HepG2 (cell line): ENCODE measurements around the gene OBSL1. TPM values are rescaled to one million over a fixed set of nuclear protein-coding genes. Genes with fewer than 3 reads are reported as not detected.

Experiments
- ATAC-seq: fragments of 200-7000 bp; cut with Tn5 transposase; 3 replicates; pipeline ENCODE4 v1.9.1; 2020; ENCODE audit warnings: mild to moderate bottlenecking, moderate library complexity
- BruUV-seq: library from RNA; stranded (reverse); fragments of 400-500 nt; replicated peaks from 2 replicates; lab custom pipeline; 2021; lab: Mats Ljungman, UMichigan
- CTCF ChIA-PET: fragments of 300-600 bp; formaldehyde crosslinking; extraction: SDS; loops from one replicate; lab custom pipeline; 2021; ENCODE audit warnings: low total read pairs, inconsistent platforms, low intra/inter-chr PET ratio; lab: Yijun Ruan, JAX
- POLR2A ChIA-PET: fragments of 350-600 bp; sonication (Branson Sonifier 250); formaldehyde crosslinking; loops from one replicate; lab custom pipeline; 2020; ENCODE audit warnings: antibody characterized with exemption, inconsistent platforms; lab: Yijun Ruan, JAX
- DNase-seq: peaks from one replicate; pipeline ENCODE4 v3.0.0-alpha.2; 2015; ENCODE audit warnings: low spot score
- FAIRE-seq: peaks from 3 replicates; lab custom pipeline; 2011; peaks lifted over from hg19 to GRCh38; lab: Jason Lieb, UNC
- H2AFZ ChIP-seq: one replicate; pipeline ENCODE4 v1.6.1; 2011; ENCODE audit warnings: low read length, inconsistent platforms
- H3K27ac ChIP-seq: fragments of 300-600 bp; 3 replicates; pipeline ENCODE4 v1.8.0; 2011; ENCODE audit warnings: mixed run types, mild to moderate bottlenecking, mixed read lengths, low read length, inconsistent platforms; ENCODE audit not compliant: insufficient read depth; ENCODE audit errors: extremely low read length
- H3K27me3 ChIP-seq, 2 experiments: fragments of 200-600 bp in 1 of 2; 2 replicates in 1 of 2; 3 replicates in 1 of 2; pipeline versions ENCODE4 v1.6.0 to v1.8.0; 2011; ENCODE audit warnings: low read length in 2 of 2, mild to moderate bottlenecking in 2 of 2, moderate library complexity in 2 of 2, inconsistent platforms in 1 of 2; ENCODE audit not compliant: insufficient read depth in 2 of 2, control insufficient read depth in 1 of 2
- H3K36me3 ChIP-seq, 2 experiments: fragments of 200-600 bp in 1 of 2; replicated peaks in 1 of 2; 2 replicates in 1 of 2; 3 replicates in 1 of 2; pipeline versions ENCODE4 v1.5.1 to v1.8.0; 2011; ENCODE audit warnings: low read length in 2 of 2, inconsistent platforms in 1 of 2; ENCODE audit not compliant: insufficient read depth in 2 of 2, control insufficient read depth in 1 of 2
- H3K4me1 ChIP-seq: 2 replicates; pipeline ENCODE4 v1.5.1; 2012; ENCODE audit warnings: low read length, inconsistent platforms; ENCODE audit not compliant: insufficient read depth
- H3K4me2 ChIP-seq: 2 replicates; pipeline ENCODE4 v1.6.0; 2011; ENCODE audit warnings: low read depth, low read length, inconsistent platforms
- H3K4me3 ChIP-seq, 3 experiments: fragments of 200-600 bp in 1 of 3; sonication (generic), shearing (Covaris generic) in 1 of 3; replicated peaks in 1 of 3; 2 replicates each; pipeline ENCODE4 v1.5.1; 2011 to 2016; ENCODE audit warnings: low read length in 3 of 3, inconsistent platforms in 2 of 3, low read depth in 2 of 3, mild to moderate bottlenecking in 2 of 3, control low read depth in 1 of 3, mixed read lengths in 1 of 3; ENCODE audit not compliant: insufficient read depth in 1 of 3
- H3K79me2 ChIP-seq: one replicate; pipeline ENCODE4 v1.6.1; 2011; ENCODE audit warnings: low read length, inconsistent platforms; ENCODE audit not compliant: insufficient read depth
- H3K9ac ChIP-seq: 2 replicates; pipeline ENCODE4 v1.6.0; 2011; ENCODE audit warnings: mild to moderate bottlenecking, low read depth, low read length, inconsistent platforms; ENCODE audit not compliant: insufficient read depth
- H3K9me3 ChIP-seq: 2 replicates; pipeline ENCODE4 v1.5.1; 2012; ENCODE audit warnings: mild to moderate bottlenecking, low read length
- H4K20me1 ChIP-seq: 2 replicates; pipeline ENCODE4 v1.6.0; 2011; ENCODE audit warnings: inconsistent platforms, mild to moderate bottlenecking, low read length, moderate library complexity; ENCODE audit not compliant: insufficient read depth
- AGO2 ChIP-seq: fragments of 200-400 bp; formaldehyde crosslinking; optimal IDR thresholded peaks from 2 replicates; pipeline ENCODE3; 2017; ENCODE audit warnings: mild to moderate bottlenecking, low read depth, low read length, moderate library complexity
- RBFOX2 ChIP-seq: fragments of 200-400 bp; formaldehyde crosslinking; IDR thresholded peaks from 2 replicates; pipeline ENCODE4 v1.6.1; 2017; ENCODE audit warnings: low read depth, mild to moderate bottlenecking, low read length
- SATB2 ChIP-seq: sonication (generic); formaldehyde crosslinking; IDR thresholded peaks from 2 replicates; pipeline ENCODE4 v1.5.0; 2020; ENCODE audit warnings: missing genetic modification reagents
- ZNF30 ChIP-seq: sonication (generic); formaldehyde crosslinking; IDR thresholded peaks from 2 replicates; pipeline ENCODE4 v1.5.0; 2020; ENCODE audit warnings: mild to moderate bottlenecking, missing genetic modification reagents
- ZNF768 ChIP-seq: sonication (generic); formaldehyde crosslinking; IDR thresholded peaks from 2 replicates; pipeline ENCODE4 v1.4.0; 2020; ENCODE audit warnings: missing genetic modification reagents
- WGBS: methylation state at CpG from one replicate; pipeline ENCODE4 v1.1.6; 2017; ENCODE audit warnings: low lambda C conversion rate; 5-methylcytosine and 5-hydroxymethylcytosine counted together
- in situ Hi-C: cut with HindIII; loops from 2 replicates; pipeline ENCODE4 v1.10.0; 2017; ENCODE audit warnings: low pct_unique_long_range_greater_than_20kb; ENCODE audit not compliant: extremely low pct_ligation_motif_present
- intact Hi-C: fragments of 100-400 bp; cut with micrococcal nuclease; formaldehyde crosslinking; loops from one replicate; pipeline ENCODE4 v1.10.0; 2022; ENCODE audit not compliant: unreplicated experiment
- polyA plus RNA-seq, 8 experiments: library from polyadenylated mRNA; depleted of rRNA in 3 of 8; stranded (reverse) in 7 of 8; unstranded in 1 of 8; fragments of >200 nt; fragmentation: Illumina TruSeq in 4 of 8; extraction: Trizol in 4 of 8; gene quantifications; 2 replicates each; pipeline versions ENCODE4 v1.2.1 to v1.2.3, GENCODE V29; 2011 to 2016; ENCODE audit warnings: low read depth in 4 of 8, missing spikeins in 1 of 8, mixed read lengths in 1 of 8; ENCODE audit not compliant: insufficient read depth in 1 of 8
- total RNA-seq, 5 experiments: library from RNA; depleted of rRNA; stranded (reverse); fragments of >200 nt; fragmentation: Illumina TruSeq; extraction: Trizol; gene quantifications; 2 replicates each; pipeline ENCODE4 v1.2.3, GENCODE V29; 2016; ENCODE audit warnings: low read depth in 1 of 5
- TF ChIP-seq, protein P1 (sequence below): sonication (generic); formaldehyde crosslinking; IDR thresholded peaks from 2 replicates; pipeline ENCODE4 v1.9.0; 2022; ENCODE audit warnings: missing genetic modification reagents, mild to moderate bottlenecking, borderline replicate concordance
- TF ChIP-seq, protein P2 (sequence below): sonication (generic); formaldehyde crosslinking; IDR thresholded peaks from 2 replicates; pipeline ENCODE4 v1.5.1; 2020; ENCODE audit warnings: mild to moderate bottlenecking, missing genetic modification reagents, moderate library complexity

OBSL1 gene
- total and polyA plus RNA-seq, 2 of the 13 experiments (the other 11 are each of a cell fraction or from before 2014, with no cell fraction given), result 86.7 to 218 TPM

DNA sequence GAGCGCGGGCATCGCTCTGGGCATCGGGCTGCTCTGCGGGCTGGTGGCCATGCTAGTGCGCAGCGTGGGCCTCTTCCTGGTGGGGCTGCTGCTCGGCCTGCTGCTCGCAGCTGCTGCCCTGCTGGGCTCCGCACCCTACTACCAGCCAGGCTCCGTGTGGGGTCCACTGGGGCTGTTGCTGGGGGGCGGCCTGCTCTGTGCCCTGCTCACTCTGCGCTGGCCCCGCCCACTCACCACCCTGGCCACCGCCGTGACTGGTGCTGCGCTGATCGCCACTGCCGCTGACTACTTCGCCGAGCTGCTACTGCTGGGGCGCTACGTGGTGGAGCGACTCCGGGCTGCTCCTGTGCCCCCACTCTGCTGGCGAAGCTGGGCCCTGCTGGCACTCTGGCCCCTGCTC is 23.7 kb downstream of the OBSL1 start:
- in situ Hi-C loops (no loop called here), intact Hi-C loops (no loop called here)
- Histone ChIP-seq H3K9ac (no peak overlapping the region), H3K4me3 (no peak overlapping the region), H3K36me3 (peaks cover 12 to 22% of the 10 kb centered on the region in 2 experiments; a peak in 4 of 5 replicates), H3K27ac (no peak overlapping the region), H2AFZ (no peak overlapping the region), H3K4me2 (no peak overlapping the region), H3K4me1 (peaks cover 44% of the 10 kb centered on the region), H4K20me1 (peaks cover 6% of the 10 kb centered on the region), H3K9me3 (no peaks in the 10 kb centered on the region), H3K27me3 (no peaks in the 10 kb centered on the region; a peak in 1 of 5 replicates), H3K79me2 (peaks cover 15% of the 10 kb centered on the region)
- BruUV-seq, result no TSS peak
- TF ChIP-seq, protein P1, sequence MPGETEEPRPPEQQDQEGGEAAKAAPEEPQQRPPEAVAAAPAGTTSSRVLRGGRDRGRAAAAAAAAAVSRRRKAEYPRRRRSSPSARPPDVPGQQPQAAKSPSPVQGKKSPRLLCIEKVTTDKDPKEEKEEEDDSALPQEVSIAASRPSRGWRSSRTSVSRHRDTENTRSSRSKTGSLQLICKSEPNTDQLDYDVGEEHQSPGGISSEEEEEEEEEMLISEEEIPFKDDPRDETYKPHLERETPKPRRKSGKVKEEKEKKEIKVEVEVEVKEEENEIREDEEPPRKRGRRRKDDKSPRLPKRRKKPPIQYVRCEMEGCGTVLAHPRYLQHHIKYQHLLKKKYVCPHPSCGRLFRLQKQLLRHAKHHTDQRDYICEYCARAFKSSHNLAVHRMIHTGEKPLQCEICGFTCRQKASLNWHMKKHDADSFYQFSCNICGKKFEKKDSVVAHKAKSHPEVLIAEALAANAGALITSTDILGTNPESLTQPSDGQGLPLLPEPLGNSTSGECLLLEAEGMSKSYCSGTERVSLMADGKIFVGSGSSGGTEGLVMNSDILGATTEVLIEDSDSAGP (CRISPR knock-in tag), result no peak
- TF ChIP-seq AGO2, result peak; percentile 57
- TF ChIP-seq, protein P2, sequence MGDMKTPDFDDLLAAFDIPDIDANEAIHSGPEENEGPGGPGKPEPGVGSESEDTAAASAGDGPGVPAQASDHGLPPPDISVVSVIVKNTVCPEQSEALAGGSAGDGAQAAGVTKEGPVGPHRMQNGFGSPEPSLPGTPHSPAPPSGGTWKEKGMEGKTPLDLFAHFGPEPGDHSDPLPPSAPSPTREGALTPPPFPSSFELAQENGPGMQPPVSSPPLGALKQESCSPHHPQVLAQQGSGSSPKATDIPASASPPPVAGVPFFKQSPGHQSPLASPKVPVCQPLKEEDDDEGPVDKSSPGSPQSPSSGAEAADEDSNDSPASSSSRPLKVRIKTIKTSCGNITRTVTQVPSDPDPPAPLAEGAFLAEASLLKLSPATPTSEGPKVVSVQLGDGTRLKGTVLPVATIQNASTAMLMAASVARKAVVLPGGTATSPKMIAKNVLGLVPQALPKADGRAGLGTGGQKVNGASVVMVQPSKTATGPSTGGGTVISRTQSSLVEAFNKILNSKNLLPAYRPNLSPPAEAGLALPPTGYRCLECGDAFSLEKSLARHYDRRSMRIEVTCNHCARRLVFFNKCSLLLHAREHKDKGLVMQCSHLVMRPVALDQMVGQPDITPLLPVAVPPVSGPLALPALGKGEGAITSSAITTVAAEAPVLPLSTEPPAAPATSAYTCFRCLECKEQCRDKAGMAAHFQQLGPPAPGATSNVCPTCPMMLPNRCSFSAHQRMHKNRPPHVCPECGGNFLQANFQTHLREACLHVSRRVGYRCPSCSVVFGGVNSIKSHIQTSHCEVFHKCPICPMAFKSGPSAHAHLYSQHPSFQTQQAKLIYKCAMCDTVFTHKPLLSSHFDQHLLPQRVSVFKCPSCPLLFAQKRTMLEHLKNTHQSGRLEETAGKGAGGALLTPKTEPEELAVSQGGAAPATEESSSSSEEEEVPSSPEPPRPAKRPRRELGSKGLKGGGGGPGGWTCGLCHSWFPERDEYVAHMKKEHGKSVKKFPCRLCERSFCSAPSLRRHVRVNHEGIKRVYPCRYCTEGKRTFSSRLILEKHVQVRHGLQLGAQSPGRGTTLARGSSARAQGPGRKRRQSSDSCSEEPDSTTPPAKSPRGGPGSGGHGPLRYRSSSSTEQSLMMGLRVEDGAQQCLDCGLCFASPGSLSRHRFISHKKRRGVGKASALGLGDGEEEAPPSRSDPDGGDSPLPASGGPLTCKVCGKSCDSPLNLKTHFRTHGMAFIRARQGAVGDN (CRISPR knock-in tag), result 0 out of 2 replicates have a peak, but pooled peaks have one; percentile 35
- TF ChIP-seq RBFOX2, result 0 out of 2 replicates have a peak, but pooled peaks have one; percentile 29
- 0 out of 2 replicates have a peak, but pooled peaks have one; percentile 8 for TF ChIP-seq ZNF768
- no peak for TF ChIP-seq ZNF30 (CRISPR knock-in tag)
- no peak for TF ChIP-seq SATB2 (CRISPR knock-in tag)
- DNase-seq (no peak), FAIRE-seq (no peak), ATAC-seq (no peak)
- ChIA-PET CTCF (no interaction called here), POLR2A (no interaction called here)
- WGBS, result 94% methylated on average over 18 of the region's 26 CpGs
